ENCODE measurements around the gene BASP1.
"Not testable (repeated sequence)": the region's sequence is repeated elsewhere in the genome, so short reads cannot be mapped to it uniquely, and the experiment has no call there.

BASP1 gene

GRCh38 chr5:17224858-17225511 is 7.6 kb downstream of the BASP1 start:
- no peak for DNase-seq

- no peak for DNase-seq
Observed at GRCh38 chr5:17225520-17225919, 8.1 kb downstream of the BASP1 start.

GRCh38 chr5:17227868-17228267 is 10.4 kb downstream of the BASP1 start:
- DNase-seq: no peak

- DNase-seq: no peak
Observed at GRCh38 chr5:17228821-17229291, 11.4 kb downstream of the BASP1 start.

- DNase-seq: no peak
Observed at GRCh38 chr5:17229313-17229712, 11.9 kb downstream of the BASP1 start.

- DNase-seq: no peak
Observed at GRCh38 chr5:17230191-17230590, 12.8 kb downstream of the BASP1 start.

- DNase-seq: no peak
Observed at GRCh38 chr5:17230808-17231525, 13.5 kb downstream of the BASP1 start.

GRCh38 chr5:17232405-17232804 is 15.0 kb downstream of the BASP1 start:
- no peak for DNase-seq

- DNase-seq: no peak
Observed at GRCh38 chr5:17233488-17233887, 16.1 kb downstream of the BASP1 start.

- DNase-seq: no peak
Observed at GRCh38 chr5:17234374-17234773, 16.9 kb downstream of the BASP1 start.

GRCh38 chr5:17235731-17236330 is 18.4 kb downstream of the BASP1 start:
- DNase-seq: no peak

- no peak for DNase-seq
Observed at GRCh38 chr5:17238521-17239041, 21.1 kb downstream of the BASP1 start.

- no peak for DNase-seq
Observed at GRCh38 chr5:17239953-17240352, 22.5 kb downstream of the BASP1 start.

GRCh38 chr5:17240487-17240886 is 23.1 kb downstream of the BASP1 start:
- DNase-seq: no peak

GRCh38 chr5:17241635-17242034 is 24.2 kb downstream of the BASP1 start:
- DNase-seq: no peak

- DNase-seq: no peak
Observed at GRCh38 chr5:17243287-17244063, 26.0 kb downstream of the BASP1 start.

GRCh38 chr5:17249029-17249634 is 31.7 kb downstream of the BASP1 start:
- DNase-seq: no peak

- not testable (repeated sequence) for DNase-seq
Observed at GRCh38 chr5:17249841-17250240, 32.4 kb downstream of the BASP1 start.

- DNase-seq: no peak
Observed at GRCh38 chr5:17252543-17252942, 35.1 kb downstream of the BASP1 start.

GRCh38 chr5:17255471-17256021 is 38.1 kb downstream of the BASP1 start:
- DNase-seq: no peak

- no peak for DNase-seq
Observed at GRCh38 chr5:17256171-17256570, 38.7 kb downstream of the BASP1 start.

- DNase-seq: no peak
Observed at GRCh38 chr5:17256839-17257238, 39.4 kb downstream of the BASP1 start.

Measured in midbrain (tissue), 1 donor.